Activated naive CD4-positive, alpha-beta T cell treated with Interleukin-2 at 50 U/mL for 16 hours (primary cell): ENCODE results near the gene COBL.

Experiments used
- DNase-seq: peaks from one replicate; pipeline ENCODE4 v3.0.0-alpha.2; 2020

The COBL gene

GRCh38 chr7:50980411-50980810 lies 336.2 kb downstream of the COBL start:
- DNase-seq: no peak

GRCh38 chr7:50978633-50979215 lies 337.9 kb downstream of the COBL start:
- no peak for DNase-seq

DNA sequence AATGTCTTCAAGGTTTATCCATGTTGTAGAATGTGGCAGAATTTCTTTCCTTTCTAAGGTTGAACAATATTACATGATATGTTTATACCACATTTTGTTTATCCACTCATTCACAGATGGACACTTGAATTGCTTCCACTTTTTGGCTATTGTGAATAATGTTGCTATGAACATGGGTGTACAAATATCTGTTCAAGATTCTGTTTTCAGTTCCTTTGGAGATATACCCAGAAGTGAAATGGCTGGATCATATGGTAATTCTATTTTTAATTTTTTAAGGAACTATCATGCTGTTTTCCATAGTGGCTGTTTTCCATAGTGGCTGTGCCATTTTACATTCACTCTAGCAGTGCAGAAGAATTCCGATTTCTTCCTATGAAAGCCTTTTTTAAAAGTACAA lies 339.2 kb downstream of the COBL start:
- no peak for DNase-seq

DNA sequence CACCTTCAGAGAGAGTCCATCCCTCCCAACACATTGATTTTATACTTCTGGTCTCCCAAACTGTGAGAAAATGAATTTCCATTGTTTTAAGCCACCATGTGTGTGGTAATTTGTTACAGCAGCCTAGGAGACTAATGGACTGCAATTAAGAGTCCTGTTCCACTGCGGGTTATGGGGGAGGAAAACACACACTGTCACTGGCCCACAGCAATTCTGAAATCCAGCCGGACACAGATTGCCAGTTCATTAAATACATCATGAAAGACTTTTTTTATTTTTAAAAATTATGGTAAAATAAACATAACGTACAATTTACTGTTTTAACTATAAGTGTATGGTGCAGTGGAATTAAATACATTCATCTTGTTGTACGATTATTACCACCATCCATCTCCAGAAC lies 340.5 kb downstream of the COBL start:
- DNase-seq: no peak

DNA sequence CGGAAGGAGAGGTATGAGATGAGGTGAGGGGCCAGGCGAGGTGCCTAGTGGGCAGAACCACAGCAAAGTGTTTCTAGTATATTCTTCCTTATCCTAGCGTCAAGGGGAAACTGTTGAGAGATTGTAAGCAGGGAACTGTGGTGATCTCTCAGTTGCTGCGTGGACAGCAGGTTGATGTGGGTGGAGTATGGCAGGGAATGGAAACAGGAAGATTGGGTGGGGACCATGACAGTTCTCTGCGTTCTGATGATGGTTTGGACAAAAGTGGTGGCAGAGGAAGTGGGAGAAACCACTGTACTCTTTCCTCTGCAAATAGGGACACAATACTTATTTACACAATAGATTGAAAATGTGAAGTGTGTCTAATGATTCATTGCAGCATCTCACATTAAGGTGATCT lies 342.4 kb downstream of the COBL start:
- no peak for DNase-seq

GRCh38 chr7:50973814-50974213 lies 342.8 kb downstream of the COBL start:
- no peak for DNase-seq

DNA sequence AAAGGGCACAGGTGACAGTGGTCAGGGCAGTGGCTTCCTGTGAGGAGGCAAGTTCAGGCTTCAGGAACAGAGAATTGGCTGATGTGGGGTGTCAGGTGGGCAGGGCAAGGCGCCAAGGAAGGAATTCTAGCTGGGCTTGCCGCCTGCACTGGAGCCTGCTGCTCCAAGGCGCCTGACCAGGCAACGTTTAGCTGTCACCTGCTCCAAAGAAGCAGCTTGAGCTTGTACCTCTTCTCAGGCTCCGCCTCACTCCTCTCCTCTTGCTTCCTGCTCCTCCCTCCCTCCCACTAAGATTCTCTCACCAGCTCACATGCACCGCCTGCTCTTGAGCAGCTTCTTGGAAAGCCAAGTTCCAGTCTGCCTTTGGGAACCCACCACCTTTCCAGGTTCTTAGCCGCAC lies 346.5 kb downstream of the COBL start:
- no peak for DNase-seq
